GM19193 (cell line): Measurements from ENCODE around the gene SFXN5.

Source experiments
- POLR2A ChIP-seq: IDR thresholded peaks from 4 replicates; pipeline ENCODE4 v1.6.1; 2011; ENCODE audit not compliant: insufficient read depth, insufficient read length; ENCODE audit errors: extremely low read depth

The SFXN5 gene

DNA sequence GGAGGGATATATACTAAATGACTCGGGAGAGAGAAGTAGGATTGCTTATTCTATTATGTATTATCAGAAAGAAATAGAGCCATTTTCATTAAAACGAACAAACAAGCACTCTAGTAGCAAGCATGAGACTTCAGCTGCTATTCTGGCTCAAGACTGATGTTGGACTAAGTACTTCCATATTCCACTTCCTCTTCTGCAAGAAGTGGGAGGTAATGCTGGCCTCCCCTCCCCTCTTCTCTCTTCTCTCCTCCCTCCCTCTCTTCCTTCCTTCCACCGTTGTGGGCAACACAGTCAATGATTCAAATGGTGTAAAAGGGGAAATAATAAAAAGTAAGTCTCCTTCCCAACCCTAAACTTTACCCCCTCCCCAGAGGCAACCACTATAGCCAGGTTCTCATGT is 91.6 kb downstream of the SFXN5 start:
- no peak for TF ChIP-seq POLR2A

DNA sequence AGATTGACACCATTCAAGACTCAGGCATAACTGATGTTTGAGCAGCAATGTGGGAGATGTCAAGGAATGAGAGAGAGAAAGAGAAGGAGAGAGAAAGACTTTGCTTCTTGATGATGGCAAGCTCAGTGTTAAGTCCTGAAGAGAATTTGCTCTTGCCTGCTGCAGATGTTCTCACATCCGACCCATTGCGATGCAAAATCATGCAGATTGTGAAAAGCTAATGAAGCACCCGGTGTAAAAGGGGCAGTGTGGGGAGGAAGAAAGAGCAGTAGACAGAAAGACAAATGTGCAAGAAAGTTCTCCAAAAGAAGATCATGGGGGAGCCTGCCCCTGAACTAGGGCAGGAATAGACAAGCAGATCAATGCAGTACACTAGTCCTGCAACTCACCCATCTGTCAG is 96.5 kb downstream of the SFXN5 start:
- no peak for TF ChIP-seq POLR2A

DNA sequence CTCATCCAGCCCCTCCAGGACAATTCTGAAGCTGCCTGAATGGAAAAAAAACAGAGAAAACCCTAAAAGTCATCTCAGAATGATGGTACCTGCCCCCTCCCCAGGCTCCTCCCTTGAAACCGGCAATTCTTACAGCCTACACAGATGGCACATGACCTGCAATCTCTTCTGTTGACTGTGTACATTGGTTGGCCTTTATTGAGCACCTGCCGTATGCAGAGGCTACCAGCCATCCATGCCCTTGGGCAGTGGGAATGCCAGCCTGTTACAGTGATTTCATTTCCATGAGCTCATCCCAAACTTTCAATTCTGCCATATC is 97.1 kb downstream of the SFXN5 start:
- no peak for TF ChIP-seq POLR2A

DNA sequence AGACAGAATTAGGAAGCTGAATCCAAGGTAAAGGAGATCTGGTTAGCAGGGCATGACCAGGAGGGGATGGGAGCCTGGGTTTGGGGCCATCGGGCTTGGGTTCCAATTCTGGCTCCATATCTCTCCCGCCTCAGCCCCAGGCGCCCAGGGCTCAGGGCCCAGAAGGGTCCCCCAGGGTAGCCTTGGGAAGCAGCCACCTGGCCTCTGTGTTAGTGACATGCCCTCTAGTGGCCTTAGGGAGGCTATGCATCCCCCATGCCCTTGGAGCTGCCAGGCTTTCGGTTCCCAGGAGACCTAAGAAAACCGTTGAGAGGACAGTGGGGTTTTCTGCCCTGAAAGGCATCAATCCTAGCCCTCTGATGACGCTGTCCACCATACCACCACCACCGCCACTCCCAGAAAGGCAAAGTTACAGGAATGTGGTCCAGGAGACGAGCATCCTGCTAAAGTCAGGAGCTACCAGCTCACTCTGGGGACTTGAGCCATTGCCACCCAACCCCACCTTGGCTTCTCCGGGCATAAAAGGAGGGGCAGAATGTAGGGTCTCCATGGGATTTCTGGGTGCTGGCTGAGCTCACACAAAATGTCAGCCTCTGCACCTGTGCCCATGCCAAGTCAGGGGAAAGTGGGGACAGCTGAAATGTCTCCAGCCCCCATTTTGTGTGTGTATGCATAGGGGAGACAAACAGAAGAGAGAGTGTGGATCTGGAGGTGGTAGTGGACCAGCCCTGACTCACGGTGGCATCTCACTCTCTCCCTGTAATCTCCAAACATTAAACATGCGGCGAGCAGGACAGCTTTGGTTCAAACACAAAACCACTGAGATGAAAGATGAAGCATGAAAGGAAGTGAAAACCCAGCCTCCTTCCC is 97.7 kb downstream of the SFXN5 start:
- no peak for TF ChIP-seq POLR2A

DNA sequence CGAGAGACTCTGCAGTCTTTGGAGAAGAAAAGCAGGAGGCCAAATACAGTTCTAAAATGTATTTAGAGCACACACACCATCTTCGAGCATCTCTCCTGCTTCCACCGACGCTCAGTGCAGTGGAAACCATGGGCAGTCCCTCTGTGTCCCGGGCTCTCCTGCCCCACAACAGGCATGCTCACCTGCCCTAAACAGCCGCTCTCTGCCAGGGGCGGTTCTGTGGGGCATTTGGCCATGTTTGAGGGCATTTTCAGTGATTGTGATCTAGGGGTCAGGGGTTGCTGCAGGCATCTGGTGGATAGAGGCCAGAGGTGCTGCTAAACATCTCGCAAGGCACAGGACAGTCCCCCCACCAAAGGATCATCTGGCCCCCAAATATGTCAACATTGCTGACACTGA is 98.4 kb downstream of the SFXN5 start:
- no peak for TF ChIP-seq POLR2A

DNA sequence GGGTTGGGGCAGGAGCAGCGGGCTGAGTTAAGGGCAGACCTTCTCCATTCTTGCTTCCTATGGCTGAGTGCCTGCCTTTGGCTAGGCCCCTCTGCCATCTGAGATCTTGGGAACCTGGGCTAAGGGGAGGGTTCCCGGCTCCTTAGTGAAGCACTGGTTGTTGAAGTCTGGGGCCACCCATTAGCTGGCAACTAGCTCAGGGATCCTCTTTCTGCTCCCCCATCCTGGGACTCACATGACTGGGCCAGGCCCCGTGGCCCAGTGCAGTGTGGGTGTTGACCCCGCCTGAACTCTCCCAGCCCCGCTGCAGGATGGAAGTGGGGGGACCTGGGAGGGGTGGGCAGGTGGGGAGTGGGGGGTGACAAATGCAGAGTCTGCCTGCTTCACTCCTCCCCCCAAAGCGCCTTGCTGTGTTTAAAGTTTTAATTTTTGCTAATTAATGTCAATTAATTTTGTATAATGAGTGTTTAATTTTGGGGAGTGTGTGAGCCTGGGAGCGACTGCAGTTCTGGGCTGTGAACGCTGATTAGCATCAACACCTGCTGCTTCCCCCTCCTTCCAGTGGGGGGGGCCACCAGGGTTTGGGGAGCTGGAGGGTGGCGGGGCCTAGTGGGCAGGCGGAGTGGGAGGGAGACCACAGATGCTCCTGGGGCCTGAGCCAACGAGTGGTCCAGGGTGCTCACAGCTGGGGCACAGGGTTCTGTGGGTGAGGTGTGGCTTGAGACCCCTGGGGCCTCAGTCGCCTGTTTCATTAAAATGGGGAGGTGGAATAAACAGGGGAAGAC is 99.0 kb downstream of the SFXN5 start:
- TF ChIP-seq POLR2A, result no peak

DNA sequence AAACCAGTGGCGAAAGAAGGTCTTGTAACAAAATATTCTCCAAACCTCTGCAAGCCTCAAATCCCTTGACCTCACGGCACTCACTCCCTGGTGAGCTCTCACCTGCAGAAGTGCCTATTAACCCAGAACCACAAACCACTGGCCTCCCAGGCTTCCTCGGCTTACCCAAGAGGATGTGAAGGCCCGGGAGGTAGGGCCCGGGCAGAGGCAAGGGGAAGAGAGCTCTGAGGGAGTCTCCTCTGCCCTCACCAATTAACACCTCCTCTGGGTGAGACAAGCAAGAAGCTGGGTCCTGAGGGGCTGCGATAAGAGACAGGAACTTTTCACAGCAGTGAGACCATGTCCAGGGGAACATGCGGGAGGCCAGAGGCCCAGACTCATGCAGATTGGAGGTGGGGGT is 100.5 kb downstream of the SFXN5 start:
- no peak for TF ChIP-seq POLR2A

DNA sequence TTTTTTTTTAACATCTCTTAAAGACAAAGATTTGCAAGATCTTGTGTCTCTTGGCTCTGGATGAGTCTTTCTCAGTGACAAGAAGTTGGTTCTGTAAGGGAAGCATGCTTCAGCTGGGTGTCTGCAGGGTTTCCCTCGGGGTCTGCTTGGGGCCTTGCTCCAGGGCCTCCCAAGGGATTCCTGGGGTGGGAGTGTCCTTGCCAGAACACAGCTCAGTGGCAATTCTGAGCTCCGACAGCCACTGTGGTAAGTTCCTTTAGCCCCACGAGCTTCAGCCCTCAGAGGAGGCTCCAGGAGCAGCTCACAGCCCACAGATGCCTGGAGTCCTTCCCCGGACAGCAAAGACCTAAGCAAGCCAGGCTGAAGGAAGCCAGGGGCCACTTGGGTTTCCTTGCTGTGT is 101.8 kb downstream of the SFXN5 start:
- no peak for TF ChIP-seq POLR2A

DNA sequence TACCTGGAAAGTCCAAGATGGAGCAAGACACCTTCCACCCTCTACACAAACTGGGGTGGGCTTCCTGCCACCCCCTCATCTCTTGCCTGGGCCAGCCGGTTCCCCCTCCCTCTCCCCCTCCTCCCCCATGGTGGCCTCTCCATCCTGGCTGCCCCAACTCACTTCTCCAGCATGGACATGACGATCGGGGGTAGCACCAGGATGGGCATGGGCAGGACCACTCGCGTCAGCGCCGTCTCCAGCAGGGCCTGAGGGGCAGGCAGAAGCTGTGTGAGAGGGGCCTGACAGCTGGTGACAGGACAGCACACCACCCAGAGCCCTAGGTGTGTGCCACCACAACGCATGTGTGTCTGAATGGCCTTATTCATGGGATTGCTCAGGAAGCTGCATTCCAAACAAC is 103.2 kb downstream of the SFXN5 start:
- TF ChIP-seq POLR2A, result no peak

DNA sequence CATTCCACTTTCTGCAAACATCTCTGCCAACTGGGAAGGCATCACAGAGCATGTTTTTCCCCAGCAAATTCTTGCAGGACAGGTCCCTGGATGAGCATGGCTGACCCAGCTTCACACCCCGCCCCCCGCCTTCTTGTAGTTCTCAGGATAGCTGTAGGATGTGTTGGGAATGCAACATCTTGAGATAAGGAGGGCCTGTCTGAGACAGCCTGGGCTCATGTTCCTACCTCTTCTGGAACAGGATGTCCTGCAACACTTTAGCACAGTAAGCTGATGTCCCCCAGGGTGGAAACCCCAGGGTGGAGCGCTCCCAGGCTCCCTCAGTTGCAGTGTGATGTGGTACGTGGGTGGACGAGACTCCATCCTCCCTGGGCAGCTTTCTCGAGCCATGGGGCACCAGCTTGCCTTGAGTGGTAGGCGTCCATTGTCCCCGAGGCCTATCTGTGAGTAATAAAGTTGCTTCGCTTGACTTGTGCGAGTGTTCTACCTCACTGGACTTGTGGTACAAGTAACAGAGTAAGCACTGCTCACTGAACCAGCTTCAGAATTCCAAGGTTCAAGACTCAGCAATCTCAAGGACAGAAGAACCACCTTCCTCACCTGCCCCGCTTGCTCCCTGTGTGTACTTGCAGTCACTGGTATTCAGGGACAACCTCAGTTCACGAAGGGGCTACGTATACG is 105.6 kb downstream of the SFXN5 start:
- no peak for TF ChIP-seq POLR2A

DNA sequence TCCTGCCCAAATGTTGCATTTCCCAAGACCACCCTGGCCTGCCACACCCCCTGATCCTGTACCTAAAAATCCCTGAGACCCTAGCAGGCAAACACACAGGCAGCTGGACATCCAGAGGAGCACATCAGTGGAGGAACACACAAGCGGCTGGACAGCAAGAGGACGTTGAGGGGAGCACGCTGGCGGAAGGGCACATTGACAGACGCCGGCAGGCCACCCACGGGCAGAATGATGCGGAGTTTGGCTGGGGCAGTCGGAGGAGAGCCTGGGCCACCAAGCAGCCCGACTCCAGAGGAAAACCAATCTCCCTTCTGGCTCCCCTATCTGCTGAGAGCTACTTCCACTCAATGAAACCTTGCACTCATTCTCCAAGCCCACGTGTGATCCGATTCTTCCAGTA is 106.5 kb downstream of the SFXN5 start:
- no peak for TF ChIP-seq POLR2A

DNA sequence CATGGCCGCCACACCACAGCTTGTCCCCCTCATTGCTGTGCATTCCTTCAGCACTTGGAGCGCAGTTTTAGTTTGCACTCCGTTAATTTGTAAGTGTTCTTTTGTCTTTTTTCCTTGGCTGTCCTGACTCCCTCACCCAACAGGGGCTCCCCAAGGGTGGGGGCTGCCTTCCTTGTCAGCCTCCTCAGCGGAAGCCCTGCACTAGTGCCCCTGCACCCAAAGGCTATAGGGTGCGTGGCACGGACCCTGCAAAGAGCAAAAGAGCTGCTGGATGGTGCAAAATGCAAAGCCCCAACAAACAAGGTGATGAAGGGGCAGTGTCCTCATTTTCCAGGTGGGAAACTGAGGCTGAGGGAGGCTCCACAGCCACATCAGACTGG is 107.4 kb downstream of the SFXN5 start:
- TF ChIP-seq POLR2A, result no peak

DNA sequence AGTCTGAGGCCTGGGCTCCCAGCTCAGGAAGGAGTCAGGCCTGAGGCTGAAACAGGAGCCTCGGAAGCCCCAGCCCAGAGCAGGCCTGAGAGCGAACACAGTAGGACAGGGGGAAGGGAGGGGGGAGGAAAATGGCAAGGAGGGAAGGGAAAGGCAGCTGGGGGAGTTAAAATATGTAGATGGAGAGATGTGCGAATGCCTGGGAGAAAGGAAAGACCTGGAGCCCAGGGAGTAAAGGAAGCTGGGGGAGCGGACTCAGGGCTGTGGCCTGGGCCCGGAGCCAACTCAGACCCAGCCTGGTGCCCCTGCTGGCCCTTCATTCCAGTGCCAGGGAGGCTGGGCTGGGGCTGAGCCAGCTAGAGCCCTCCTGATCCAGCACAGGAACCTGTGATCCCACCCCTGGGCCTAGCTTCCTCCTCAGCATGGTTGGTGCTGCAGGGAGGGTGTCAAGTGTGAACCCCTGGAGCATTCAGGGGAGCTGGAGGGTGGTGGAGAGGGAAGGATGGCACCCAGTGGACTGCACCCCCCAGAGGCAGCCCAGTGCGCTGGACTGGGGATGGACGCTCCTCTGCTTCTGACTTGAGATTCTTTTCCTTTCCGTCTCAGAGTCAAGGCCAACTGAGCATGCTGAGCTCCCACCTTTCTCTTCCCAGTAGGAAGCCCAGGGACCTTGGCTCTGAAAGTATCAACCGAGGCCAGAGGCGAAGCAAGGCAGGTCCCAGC is 107.9 kb downstream of the SFXN5 start:
- TF ChIP-seq POLR2A, result no peak

DNA sequence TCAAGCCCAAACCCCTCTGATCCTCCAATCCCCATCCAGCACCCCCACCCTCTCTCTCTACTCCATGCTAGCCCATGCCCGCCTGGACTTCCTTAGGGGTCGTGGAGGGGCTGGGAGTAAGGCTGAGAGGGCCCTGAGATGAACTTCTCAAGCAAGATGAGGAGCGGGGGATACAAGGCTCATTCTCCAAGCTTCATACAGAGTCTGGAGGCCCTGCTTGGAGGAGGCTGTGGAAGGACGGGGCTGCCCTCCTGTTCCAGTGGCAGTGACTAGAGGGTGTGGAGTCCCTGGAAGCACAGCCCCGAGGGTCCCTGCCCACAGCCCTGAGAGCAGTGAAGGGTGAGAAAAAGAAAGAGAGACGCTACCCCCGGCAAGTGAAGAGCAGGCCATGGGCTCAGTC is 108.6 kb downstream of the SFXN5 start:
- TF ChIP-seq POLR2A, result no peak

DNA sequence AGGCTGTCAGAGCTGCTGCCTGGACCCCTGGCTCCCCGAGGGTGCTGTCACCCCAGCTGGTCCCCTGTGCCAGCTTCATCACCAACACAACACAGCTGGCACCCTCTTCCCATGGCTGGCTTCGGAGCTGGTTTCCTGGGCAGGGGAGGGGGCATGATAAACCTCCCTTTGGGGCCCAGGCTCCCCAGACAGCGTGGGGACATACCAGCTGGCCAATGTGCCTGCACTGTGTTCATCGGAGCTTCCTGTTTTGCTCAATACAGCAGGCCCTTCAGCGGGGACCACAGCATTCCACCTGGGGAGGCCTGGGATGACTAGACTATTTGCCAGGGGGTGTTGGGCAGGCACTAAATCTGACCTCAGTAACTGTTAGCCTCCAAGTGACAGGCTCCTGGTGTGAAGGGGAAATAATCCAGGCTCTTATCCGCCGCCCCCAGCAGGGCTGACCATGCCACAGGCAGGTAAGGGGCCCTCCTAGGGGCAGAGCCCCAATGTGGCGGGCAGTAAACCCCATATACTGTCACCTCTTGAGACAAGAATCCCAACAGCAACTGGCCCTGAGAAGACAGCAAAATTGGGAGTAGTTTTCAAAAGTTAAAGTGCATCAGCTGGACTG is 109.6 kb downstream of the SFXN5 start:
- no peak for TF ChIP-seq POLR2A
